ENCODE results near the gene MYL12B.
"Not testable (repeated sequence)": the region's sequence is repeated elsewhere in the genome, so short reads cannot be mapped to it uniquely, and the experiment has no call there.

MYL12B gene

GRCh38 chr18:3261373-3262233 lies at the start of gene MYL12B:
Gene MYL12B, plus strand, starts transcription at chr18:3262133. Its CDS starts 10,766 bp downstream, at chr18:3272899.
- H3K4me1 ChIP-seq (ENCODE audit: control insufficient read depth, insufficient read depth, low read length), result peaks cover 29% of the 10 kb centered on the region
- peak within 1 kb of the TSS; percentile 88 for H3K4me3 ChIP-seq (ENCODE audit: low read depth, low read length)
- peaks cover 30% of the 10 kb centered on the region for H3K36me3 ChIP-seq (ENCODE audit: control insufficient read depth, insufficient read depth, low read length)
- no peaks in the 10 kb centered on the region for H3K27me3 ChIP-seq (ENCODE audit: control insufficient read depth, insufficient read depth, low read length)
- H3K9me3 ChIP-seq (ENCODE audit: control insufficient read depth, insufficient read depth, low read length), result no peaks in the 10 kb centered on the region
- H3K27ac ChIP-seq (ENCODE audit: low read depth, low read length), result peak within 1 kb of the TSS; percentile 99
- H3K9ac ChIP-seq (ENCODE audit: low read depth, low read length), result peak within 1 kb of the TSS; percentile 100

GRCh38 chr18:3212657-3213056 lies 49.3 kb upstream of the MYL12B start:
- Histone ChIP-seq H3K27ac (ENCODE audit: low read depth, low read length) (no peak overlapping the region), H3K4me3 (ENCODE audit: low read depth, low read length) (no peak overlapping the region), H3K36me3 (ENCODE audit: control insufficient read depth, insufficient read depth, low read length) (no peaks in the 10 kb centered on the region), H3K27me3 (ENCODE audit: control insufficient read depth, insufficient read depth, low read length) (no peaks in the 10 kb centered on the region), H3K9me3 (ENCODE audit: control insufficient read depth, insufficient read depth, low read length) (no peaks in the 10 kb centered on the region), H3K9ac (ENCODE audit: low read depth, low read length) (no peak overlapping the region), H3K4me1 (ENCODE audit: control insufficient read depth, insufficient read depth, low read length) (no peaks in the 10 kb centered on the region)

- Histone ChIP-seq H3K4me3 (ENCODE audit: low read depth, low read length) (no peak overlapping the region), H3K4me1 (ENCODE audit: control insufficient read depth, insufficient read depth, low read length) (no peaks in the 10 kb centered on the region), H3K27me3 (ENCODE audit: control insufficient read depth, insufficient read depth, low read length) (no peaks in the 10 kb centered on the region), H3K9me3 (ENCODE audit: control insufficient read depth, insufficient read depth, low read length) (no peaks in the 10 kb centered on the region), H3K36me3 (ENCODE audit: control insufficient read depth, insufficient read depth, low read length) (no peaks in the 10 kb centered on the region), H3K27ac (ENCODE audit: low read depth, low read length) (no peak overlapping the region), H3K9ac (ENCODE audit: low read depth, low read length) (no peak overlapping the region)
These were observed 48.5 kb upstream of the MYL12B start for GRCh38 chr18:3213300-3214059.

- Histone ChIP-seq H3K27ac (ENCODE audit: low read depth, low read length) (no peak overlapping the region), H3K36me3 (ENCODE audit: control insufficient read depth, insufficient read depth, low read length) (no peaks in the 10 kb centered on the region), H3K9ac (ENCODE audit: low read depth, low read length) (no peak overlapping the region), H3K4me1 (ENCODE audit: control insufficient read depth, insufficient read depth, low read length) (peaks cover 6% of the 10 kb centered on the region), H3K9me3 (ENCODE audit: control insufficient read depth, insufficient read depth, low read length) (no peaks in the 10 kb centered on the region), H3K27me3 (ENCODE audit: control insufficient read depth, insufficient read depth, low read length) (no peaks in the 10 kb centered on the region), H3K4me3 (ENCODE audit: low read depth, low read length) (no peak overlapping the region)
These were observed 46.9 kb upstream of the MYL12B start for GRCh38 chr18:3214855-3215637.

GRCh38 chr18:3216987-3217386 lies 44.9 kb upstream of the MYL12B start:
- H3K27me3 ChIP-seq (ENCODE audit: control insufficient read depth, insufficient read depth, low read length), result no peaks in the 10 kb centered on the region
- H3K4me3 ChIP-seq (ENCODE audit: low read depth, low read length), result no peak overlapping the region
- H3K9me3 ChIP-seq (ENCODE audit: control insufficient read depth, insufficient read depth, low read length), result no peaks in the 10 kb centered on the region
- H3K27ac ChIP-seq (ENCODE audit: low read depth, low read length), result no peak overlapping the region
- no peak overlapping the region for H3K9ac ChIP-seq (ENCODE audit: low read depth, low read length)
- H3K36me3 ChIP-seq (ENCODE audit: control insufficient read depth, insufficient read depth, low read length), result no peaks in the 10 kb centered on the region
- H3K4me1 ChIP-seq (ENCODE audit: control insufficient read depth, insufficient read depth, low read length), result peaks cover 12% of the 10 kb centered on the region

- no peaks in the 10 kb centered on the region for H3K36me3 ChIP-seq (ENCODE audit: control insufficient read depth, insufficient read depth, low read length)
- H3K27me3 ChIP-seq (ENCODE audit: control insufficient read depth, insufficient read depth, low read length), result no peaks in the 10 kb centered on the region
- H3K4me1 ChIP-seq (ENCODE audit: control insufficient read depth, insufficient read depth, low read length), result peaks cover 12% of the 10 kb centered on the region
- no peaks in the 10 kb centered on the region for H3K9me3 ChIP-seq (ENCODE audit: control insufficient read depth, insufficient read depth, low read length)
- H3K4me3 ChIP-seq (ENCODE audit: low read depth, low read length), result no peak overlapping the region
- H3K9ac ChIP-seq (ENCODE audit: low read depth, low read length), result no peak overlapping the region
- no peak overlapping the region for H3K27ac ChIP-seq (ENCODE audit: low read depth, low read length)
These were observed 43.8 kb upstream of the MYL12B start for GRCh38 chr18:3217948-3218647.

GRCh38 chr18:3218819-3219218 lies 43.1 kb upstream of the MYL12B start:
- H3K4me3 ChIP-seq (ENCODE audit: low read depth, low read length), result no peak overlapping the region
- peaks cover 12% of the 10 kb centered on the region for H3K4me1 ChIP-seq (ENCODE audit: control insufficient read depth, insufficient read depth, low read length)
- no peaks in the 10 kb centered on the region for H3K27me3 ChIP-seq (ENCODE audit: control insufficient read depth, insufficient read depth, low read length)
- H3K9ac ChIP-seq (ENCODE audit: low read depth, low read length), result no peak overlapping the region
- H3K36me3 ChIP-seq (ENCODE audit: control insufficient read depth, insufficient read depth, low read length), result no peaks in the 10 kb centered on the region
- no peak overlapping the region for H3K27ac ChIP-seq (ENCODE audit: low read depth, low read length)
- no peaks in the 10 kb centered on the region for H3K9me3 ChIP-seq (ENCODE audit: control insufficient read depth, insufficient read depth, low read length)

- Histone ChIP-seq H3K27me3 (ENCODE audit: control insufficient read depth, insufficient read depth, low read length) (no peaks in the 10 kb centered on the region), H3K27ac (ENCODE audit: low read depth, low read length) (no peak overlapping the region), H3K4me3 (ENCODE audit: low read depth, low read length) (no peak overlapping the region), H3K36me3 (ENCODE audit: control insufficient read depth, insufficient read depth, low read length) (no peaks in the 10 kb centered on the region), H3K4me1 (ENCODE audit: control insufficient read depth, insufficient read depth, low read length) (peaks cover 12% of the 10 kb centered on the region), H3K9ac (ENCODE audit: low read depth, low read length) (no peak overlapping the region), H3K9me3 (ENCODE audit: control insufficient read depth, insufficient read depth, low read length) (no peaks in the 10 kb centered on the region)
These were observed 42.7 kb upstream of the MYL12B start for GRCh38 chr18:3219241-3219630.

- Histone ChIP-seq H3K27ac (ENCODE audit: low read depth, low read length) (no peak within 1 kb of the TSS), H3K27me3 (ENCODE audit: control insufficient read depth, insufficient read depth, low read length) (no peaks in the 10 kb centered on the region), H3K9ac (ENCODE audit: low read depth, low read length) (no peak within 1 kb of the TSS), H3K4me1 (ENCODE audit: control insufficient read depth, insufficient read depth, low read length) (peaks cover 12% of the 10 kb centered on the region), H3K36me3 (ENCODE audit: control insufficient read depth, insufficient read depth, low read length) (no peaks in the 10 kb centered on the region), H3K9me3 (ENCODE audit: control insufficient read depth, insufficient read depth, low read length) (no peaks in the 10 kb centered on the region), H3K4me3 (ENCODE audit: low read depth, low read length) (no peak within 1 kb of the TSS)
These were observed 42.1 kb upstream of the MYL12B start, which contains the start of gene MYOM1 for GRCh38 chr18:3219631-3220335. Gene MYOM1, minus strand, starts transcription at chr18:3219968. Its CDS starts 4,745 bp downstream, at chr18:3215223.

- H3K4me3 ChIP-seq (ENCODE audit: low read depth, low read length); H3K9ac ChIP-seq (ENCODE audit: low read depth, low read length); H3K27ac ChIP-seq (ENCODE audit: low read depth, low read length); H3K27me3 ChIP-seq (ENCODE audit: control insufficient read depth, insufficient read depth, low read length); H3K9me3 ChIP-seq (ENCODE audit: control insufficient read depth, insufficient read depth, low read length); H3K36me3 ChIP-seq (ENCODE audit: control insufficient read depth, insufficient read depth, low read length): not testable (repeated sequence)
- peaks cover 12% of the 10 kb centered on the region for H3K4me1 ChIP-seq (ENCODE audit: control insufficient read depth, insufficient read depth, low read length)
These were observed 41.1 kb upstream of the MYL12B start for GRCh38 chr18:3220868-3221267.
